Left lung (tissue), 10 donors: Measurements from ENCODE around the gene GTF2B. TPM values are rescaled to one million over a fixed set of nuclear protein-coding genes. Genes with fewer than 3 reads are reported as not detected.
A peak's percentile ranks its signal among the peaks of the same experiment; 100 is the strongest.
"Not testable (repeated sequence)": the region's sequence is repeated elsewhere in the genome, so short reads cannot be mapped to it uniquely, and the experiment has no call there.

ENCODE experiments used
- ATAC-seq: fragments of 200-7000 bp; cut with Tn5 transposase; one replicate; pipeline ENCODE4 v1.9.1; 2020; ENCODE audit warnings: moderate library complexity
- DNase-seq, 4 donors: peaks; one replicate each; pipeline ENCODE4 v3.0.0-alpha.2; 2013 to 2020
- H3K27ac ChIP-seq, 2 donors: fragments of 200-600 bp; sonication (generic) in 1 of 2; one replicate each; pipeline versions ENCODE4 v1.5.0 to v1.8.0; 2020 to 2021
- H3K27me3 ChIP-seq, 2 donors: fragments of 200-600 bp; sonication (generic) in 1 of 2; one replicate each; pipeline versions ENCODE4 v1.5.0 to v1.8.0; 2020 to 2021
- H3K36me3 ChIP-seq, 2 donors: fragments of 200-600 bp; sonication (generic) in 1 of 2; one replicate each; pipeline versions ENCODE4 v1.5.0 to v1.8.0; 2020 to 2021
- H3K4me1 ChIP-seq, 2 donors: fragments of 200-600 bp; one replicate each; pipeline ENCODE4 v1.8.0; 2021
- H3K4me3 ChIP-seq, 2 donors: fragments of 200-600 bp; sonication (generic) in 1 of 2; one replicate each; pipeline versions ENCODE4 v1.5.0 to v1.8.0; 2020 to 2021; ENCODE audit warnings: mild to moderate bottlenecking in 1 of 2
- H3K9me3 ChIP-seq, 2 donors: fragments of 200-600 bp; sonication (generic) in 1 of 2; one replicate each; pipeline versions ENCODE4 v1.5.0 to v1.8.0; 2020 to 2021
- intact Hi-C, 2 donors: fragments of 100-400 bp; cut with DNase I; formaldehyde crosslinking; loops; one replicate each; pipeline versions ENCODE4 v1.11.2 to v1.14.2; 2022
- polyA plus RNA-seq, 6 donors: library from polyadenylated mRNA; unstranded; fragments of 120-200 nt; gene quantifications; one replicate each; pipeline ENCODE4 v1.2.1, GENCODE V29; 2013; ENCODE audit not compliant: insufficient read length in 6 of 6
- total RNA-seq, 2 donors: library from RNA; stranded (reverse); fragmentation: NEBNext Ultra II Directional; extraction: Animal tissue kit (Norgen Biotek cat#: 25700); gene quantifications; one replicate each; pipeline ENCODE4 v1.2.1, GENCODE V29; 2021
- TF ChIP-seq, protein P1 (sequence below), 2 donors: fragments of 200-600 bp; sonication (generic) in 1 of 2; IDR thresholded peaks; one replicate each; pipeline versions ENCODE4 v1.5.0 to v1.8.0; 2021; ENCODE audit warnings: antibody characterized with exemption in 2 of 2
- donor health status: DM: no; HTN: yes; CAD: no.
- donor health status: DM: no; HTN: no; CAD: no.

The GTF2B gene
- total and polyA plus RNA-seq, 8 donors = 21.6 to 44.5 (median 41.8) TPM

DNA sequence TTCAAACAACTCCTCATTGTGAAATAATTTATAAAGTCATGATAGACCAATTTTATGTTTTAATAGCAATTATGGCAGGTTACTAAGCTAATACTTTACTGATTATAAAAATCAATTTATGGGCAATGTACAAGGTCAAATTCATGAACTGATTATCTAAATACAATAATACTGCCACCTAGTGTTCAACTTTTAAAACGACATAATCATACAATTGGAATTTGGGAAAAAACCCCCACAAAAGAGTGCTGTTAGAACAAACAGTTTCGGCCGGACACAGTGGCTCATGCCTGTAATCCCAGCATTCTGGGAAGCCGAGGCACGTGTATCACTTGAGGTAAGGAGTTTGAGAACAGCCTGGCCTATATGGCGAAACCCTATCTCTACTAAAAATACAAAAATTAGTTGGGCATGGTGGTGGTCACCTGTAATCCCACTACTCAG lies 14.0 kb downstream of the GTF2B start:
- peaks cover 0 to 39% of the 10 kb centered on the region in 2 donors for H3K36me3 ChIP-seq
- intact Hi-C loops = loop anchor here in 1 of 2 donors (5.0 kb wide), 1 partner anchor 220 kb away; no protein-coding TSS in a partner anchor
- no peaks in the 10 kb centered on the region for H3K9me3 ChIP-seq
- H3K27me3 ChIP-seq = no peaks in the 10 kb centered on the region
- H3K4me3 ChIP-seq = no peak overlapping the region
- DNase-seq = peak in 1 of 4 donors; percentile 25
- peaks cover 0 to 53% of the 10 kb centered on the region in 2 donors for H3K4me1 ChIP-seq
- TF ChIP-seq, protein P1, sequence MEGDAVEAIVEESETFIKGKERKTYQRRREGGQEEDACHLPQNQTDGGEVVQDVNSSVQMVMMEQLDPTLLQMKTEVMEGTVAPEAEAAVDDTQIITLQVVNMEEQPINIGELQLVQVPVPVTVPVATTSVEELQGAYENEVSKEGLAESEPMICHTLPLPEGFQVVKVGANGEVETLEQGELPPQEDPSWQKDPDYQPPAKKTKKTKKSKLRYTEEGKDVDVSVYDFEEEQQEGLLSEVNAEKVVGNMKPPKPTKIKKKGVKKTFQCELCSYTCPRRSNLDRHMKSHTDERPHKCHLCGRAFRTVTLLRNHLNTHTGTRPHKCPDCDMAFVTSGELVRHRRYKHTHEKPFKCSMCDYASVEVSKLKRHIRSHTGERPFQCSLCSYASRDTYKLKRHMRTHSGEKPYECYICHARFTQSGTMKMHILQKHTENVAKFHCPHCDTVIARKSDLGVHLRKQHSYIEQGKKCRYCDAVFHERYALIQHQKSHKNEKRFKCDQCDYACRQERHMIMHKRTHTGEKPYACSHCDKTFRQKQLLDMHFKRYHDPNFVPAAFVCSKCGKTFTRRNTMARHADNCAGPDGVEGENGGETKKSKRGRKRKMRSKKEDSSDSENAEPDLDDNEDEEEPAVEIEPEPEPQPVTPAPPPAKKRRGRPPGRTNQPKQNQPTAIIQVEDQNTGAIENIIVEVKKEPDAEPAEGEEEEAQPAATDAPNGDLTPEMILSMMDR (IDR thresholded peaks at IDR 0.05) = peak; percentile 41 to 54
- no peak for ATAC-seq
- H3K27ac ChIP-seq = no peak overlapping the region

DNA sequence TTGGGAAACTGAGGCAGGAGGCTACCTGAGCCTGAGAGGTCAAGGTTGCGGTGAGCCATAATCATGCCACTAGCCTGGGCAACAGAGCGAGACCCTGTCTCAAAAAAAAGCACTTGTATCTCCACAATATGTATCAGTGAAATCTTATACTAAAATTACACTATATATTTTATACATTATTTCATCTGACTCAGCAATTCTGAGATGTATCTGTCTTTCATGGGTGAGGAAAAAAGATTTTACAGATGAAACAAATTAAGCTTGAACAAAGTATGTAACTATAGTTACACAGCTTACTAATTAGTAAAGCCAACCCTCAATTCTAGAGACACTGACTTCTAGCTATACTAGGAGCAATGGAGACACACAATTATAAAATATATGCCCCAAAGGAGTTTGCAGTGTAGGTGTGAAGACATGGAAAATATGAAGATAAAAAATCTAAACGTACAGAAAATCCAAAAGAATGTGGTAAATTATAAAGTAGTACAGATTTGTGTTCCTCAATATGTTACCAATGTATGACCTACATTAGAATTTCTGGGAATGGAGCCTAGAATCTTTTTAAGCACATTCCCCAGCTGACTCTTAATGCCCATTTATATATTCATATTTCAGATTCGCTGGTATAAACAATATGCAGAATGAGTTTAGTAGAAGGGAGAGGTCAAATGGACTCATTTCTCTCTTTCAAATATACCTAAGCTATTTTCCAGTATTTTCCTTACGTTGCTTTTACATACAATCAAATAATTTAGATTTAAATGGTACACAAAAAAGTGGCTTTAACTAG lies 14.6 kb downstream of the GTF2B start:
- Histone ChIP-seq H3K27ac (no peak overlapping the region), H3K27me3 (no peaks in the 10 kb centered on the region), H3K4me1 (peaks cover 0 to 53% of the 10 kb centered on the region in 2 donors), H3K4me3 (no peak overlapping the region), H3K9me3 (no peaks in the 10 kb centered on the region), H3K36me3 (peaks cover 0 to 37% of the 10 kb centered on the region in 2 donors)
- no peak for ATAC-seq
- intact Hi-C loops = loop anchor here in 1 of 2 donors (5.0 kb wide), 1 partner anchor 219 kb away; no protein-coding TSS in a partner anchor
- DNase-seq = peak in 2 of 4 donors; percentile 52 to 54
- TF ChIP-seq, protein P1 (IDR thresholded peaks at IDR 0.05) = no peak

DNA sequence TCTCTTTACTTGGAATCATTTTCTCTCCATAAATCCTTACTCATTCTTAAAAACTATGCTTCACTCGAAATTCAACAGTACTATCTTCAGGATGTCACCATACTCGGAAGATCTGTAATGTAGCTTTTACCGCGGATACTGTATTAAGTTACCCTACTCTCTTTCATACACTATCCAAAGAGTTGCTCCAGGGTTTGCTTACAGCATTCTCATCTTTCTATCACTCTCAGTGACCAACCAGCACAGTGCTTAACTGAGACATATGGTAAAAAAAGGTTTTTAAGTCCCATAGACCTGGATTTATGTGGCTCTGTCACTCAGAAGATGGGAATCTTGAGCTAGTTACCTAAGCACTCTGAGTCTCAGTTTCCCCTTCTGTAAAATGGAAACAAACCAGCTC lies 15.8 kb downstream of the GTF2B start:
- peaks cover 0 to 49% of the 10 kb centered on the region in 2 donors for H3K4me1 ChIP-seq
- intact Hi-C loops = loop anchor here in 1 of 2 donors (5.0 kb wide), 1 partner anchor 218 kb away; no protein-coding TSS in a partner anchor
- ATAC-seq (no peak), DNase-seq (no peak)
- TF ChIP-seq, protein P1 (IDR thresholded peaks at IDR 0.05) = no peak
- peaks cover 0 to 32% of the 10 kb centered on the region in 2 donors for H3K36me3 ChIP-seq
- H3K9me3 ChIP-seq = no peaks in the 10 kb centered on the region
- H3K27me3 ChIP-seq = no peaks in the 10 kb centered on the region
- H3K4me3 ChIP-seq = no peak overlapping the region
- H3K27ac ChIP-seq = no peak overlapping the region

DNA sequence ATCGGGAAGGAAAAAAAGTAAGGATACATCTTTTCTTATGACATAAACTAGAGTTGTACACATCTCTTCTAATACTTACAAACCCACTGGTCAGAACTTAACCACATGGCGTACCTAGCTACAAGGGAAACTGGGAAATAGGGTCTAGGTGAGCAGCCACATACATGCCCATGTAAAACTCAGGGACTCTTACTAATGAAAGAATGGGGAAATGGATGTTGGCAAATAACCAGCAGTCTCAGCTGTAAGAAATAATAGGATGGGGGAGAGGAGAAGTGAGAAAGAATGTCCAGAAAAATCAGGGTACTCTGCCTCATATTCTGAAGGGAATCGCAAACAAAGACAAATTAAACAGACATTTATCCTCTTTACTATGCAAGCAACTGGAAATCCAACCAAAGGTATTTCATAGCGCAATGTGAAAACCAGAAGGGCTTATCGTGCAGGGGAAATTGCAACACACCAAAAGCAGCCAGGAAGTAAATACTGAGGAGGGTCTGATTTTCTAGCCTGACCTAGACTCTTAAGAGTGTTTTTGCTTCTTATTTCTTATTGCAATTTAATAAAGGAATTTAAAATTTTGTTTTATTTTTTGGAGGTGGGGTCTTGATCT lies 17.5 kb downstream of the GTF2B start:
- Histone ChIP-seq H3K9me3 (no peaks in the 10 kb centered on the region), H3K4me3 (peak overlapping the region in 1 of 2 donors; percentile 16), H3K36me3 (peaks cover 0 to 16% of the 10 kb centered on the region in 2 donors), H3K27me3 (no peaks in the 10 kb centered on the region), H3K27ac (peak overlapping the region in 1 of 2 donors; percentile 83), H3K4me1 (peaks cover 0 to 36% of the 10 kb centered on the region in 2 donors)
- intact Hi-C loops = no loop called here
- TF ChIP-seq, protein P1 (IDR thresholded peaks at IDR 0.05) = no peak
- peak in 1 of 4 donors; percentile 44 for DNase-seq
- ATAC-seq = peak; percentile 68

DNA sequence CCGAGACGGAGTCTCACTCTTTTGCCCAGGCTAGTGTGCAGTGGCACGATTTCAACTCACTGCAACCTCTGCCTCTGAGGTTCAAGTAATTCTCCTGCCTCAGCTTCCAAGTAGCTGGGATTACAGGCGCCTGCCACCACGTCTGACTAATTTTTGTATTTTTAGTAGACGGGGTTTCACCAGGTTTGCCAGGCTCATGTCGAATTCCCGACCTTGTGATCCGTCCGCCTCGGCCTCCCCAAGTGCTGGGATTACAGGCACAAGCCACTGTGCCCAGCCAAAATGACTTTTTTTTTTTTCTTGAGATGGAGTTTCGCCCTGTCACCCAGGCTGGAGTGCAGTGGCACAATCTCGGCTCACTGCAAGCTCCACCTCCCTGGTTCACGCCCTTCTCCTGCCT lies 21.7 kb downstream of the GTF2B start:
- intact Hi-C loops, ATAC-seq, H3K9me3 ChIP-seq: not testable (repeated sequence)

More for the DNA sequence above, 21.7 kb downstream of the GTF2B start:
- not testable (repeated sequence) for DNase-seq, H3K36me3 ChIP-seq, H3K27me3 ChIP-seq, H3K27ac ChIP-seq, H3K4me3 ChIP-seq
- peaks cover 5 to 30% of the 10 kb centered on the region in 2 donors for H3K4me1 ChIP-seq
